Bronchial epithelial cell (primary cell): Measurements from ENCODE around the gene RFPL3. TPM values are rescaled to one million over a fixed set of nuclear protein-coding genes. Genes with fewer than 3 reads are reported as not detected.
"Not testable (repeated sequence)": the region's sequence is repeated elsewhere in the genome, so short reads cannot be mapped to it uniquely, and the experiment has no call there.

Experiments used
- DNase-seq: peaks from one replicate; pipeline ENCODE4 v3.0.0-alpha.2; 2010; ENCODE audit warnings: low read depth
- FAIRE-seq: peaks from 2 replicates; lab custom pipeline; 2011; peaks lifted over from hg19 to GRCh38; lab: Jason Lieb, UNC
- H3K27me3 ChIP-seq: 2 replicates; pipeline ENCODE4 v1.5.1; 2011; ENCODE audit warnings: low read length; ENCODE audit not compliant: control insufficient read depth, insufficient read depth
- H3K36me3 ChIP-seq: 2 replicates; pipeline ENCODE4 v1.5.1; 2011; ENCODE audit warnings: low read length; ENCODE audit not compliant: control insufficient read depth, insufficient read depth
- H3K4me3 ChIP-seq: 2 replicates; pipeline ENCODE4 v1.5.1; 2011; ENCODE audit warnings: mild to moderate bottlenecking, low read depth, low read length, control low read depth
- total RNA-seq: library from RNA; depleted of rRNA; stranded (reverse); fragments of >200 nt; gene quantifications from 2 replicates; pipeline ENCODE4 v1.2.1, GENCODE V29; 2014
- TF ChIP-seq, protein P1 (sequence below): IDR thresholded peaks from 2 replicates; pipeline ENCODE4 v1.5.1; 2011; ENCODE audit warnings: mild to moderate bottlenecking, moderate library complexity, low read length, control low read depth, inconsistent platforms; ENCODE audit not compliant: insufficient read depth, severe bottlenecking

The RFPL3 gene
- total RNA-seq, 1 donor from 2014 or later, result not detected

GRCh38 chr22:32341122-32341740 lies 16.4 kb upstream of the RFPL3 start:
- FAIRE-seq, result no peak
- Histone ChIP-seq H3K36me3 (no peaks in the 10 kb centered on the region), H3K4me3 (no peak overlapping the region), H3K27me3 (peaks cover 3% of the 10 kb centered on the region)
- TF ChIP-seq, protein P1, sequence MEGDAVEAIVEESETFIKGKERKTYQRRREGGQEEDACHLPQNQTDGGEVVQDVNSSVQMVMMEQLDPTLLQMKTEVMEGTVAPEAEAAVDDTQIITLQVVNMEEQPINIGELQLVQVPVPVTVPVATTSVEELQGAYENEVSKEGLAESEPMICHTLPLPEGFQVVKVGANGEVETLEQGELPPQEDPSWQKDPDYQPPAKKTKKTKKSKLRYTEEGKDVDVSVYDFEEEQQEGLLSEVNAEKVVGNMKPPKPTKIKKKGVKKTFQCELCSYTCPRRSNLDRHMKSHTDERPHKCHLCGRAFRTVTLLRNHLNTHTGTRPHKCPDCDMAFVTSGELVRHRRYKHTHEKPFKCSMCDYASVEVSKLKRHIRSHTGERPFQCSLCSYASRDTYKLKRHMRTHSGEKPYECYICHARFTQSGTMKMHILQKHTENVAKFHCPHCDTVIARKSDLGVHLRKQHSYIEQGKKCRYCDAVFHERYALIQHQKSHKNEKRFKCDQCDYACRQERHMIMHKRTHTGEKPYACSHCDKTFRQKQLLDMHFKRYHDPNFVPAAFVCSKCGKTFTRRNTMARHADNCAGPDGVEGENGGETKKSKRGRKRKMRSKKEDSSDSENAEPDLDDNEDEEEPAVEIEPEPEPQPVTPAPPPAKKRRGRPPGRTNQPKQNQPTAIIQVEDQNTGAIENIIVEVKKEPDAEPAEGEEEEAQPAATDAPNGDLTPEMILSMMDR, result no peak
- DNase-seq, result no peak

DNA sequence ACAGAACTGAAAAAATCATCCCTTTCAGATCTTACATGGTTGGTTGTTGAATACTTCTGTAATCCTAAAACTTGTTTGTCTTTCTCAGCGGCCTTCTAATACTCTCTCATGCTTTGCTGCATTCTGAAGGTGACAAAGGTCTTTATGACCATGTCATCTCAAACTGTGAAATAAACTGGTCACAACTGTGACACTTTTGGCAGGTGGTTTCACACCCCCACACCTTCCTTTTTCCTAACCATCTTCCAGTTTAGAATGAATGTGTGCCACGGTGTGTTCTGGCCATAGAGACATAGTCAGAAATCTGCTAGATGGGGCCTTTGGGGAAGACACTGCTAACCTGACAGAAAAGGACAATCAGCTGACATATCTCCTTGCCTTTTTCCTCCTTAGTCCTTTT lies 14.7 kb upstream of the RFPL3 start:
- FAIRE-seq (no peak), DNase-seq (no peak)
- TF ChIP-seq, protein P1, result no peak
- H3K27me3 ChIP-seq, result peaks cover 3% of the 10 kb centered on the region
- H3K4me3 ChIP-seq, result no peak overlapping the region
- no peaks in the 10 kb centered on the region for H3K36me3 ChIP-seq

- no peak overlapping the region for H3K4me3 ChIP-seq
- DNase-seq (no peak), FAIRE-seq (no peak)
- H3K27me3 ChIP-seq, result peaks cover 3% of the 10 kb centered on the region
- H3K36me3 ChIP-seq, result no peaks in the 10 kb centered on the region
- TF ChIP-seq, protein P1, result no peak
Observed at GRCh38 chr22:32343941-32344340, 13.7 kb upstream of the RFPL3 start.

DNA sequence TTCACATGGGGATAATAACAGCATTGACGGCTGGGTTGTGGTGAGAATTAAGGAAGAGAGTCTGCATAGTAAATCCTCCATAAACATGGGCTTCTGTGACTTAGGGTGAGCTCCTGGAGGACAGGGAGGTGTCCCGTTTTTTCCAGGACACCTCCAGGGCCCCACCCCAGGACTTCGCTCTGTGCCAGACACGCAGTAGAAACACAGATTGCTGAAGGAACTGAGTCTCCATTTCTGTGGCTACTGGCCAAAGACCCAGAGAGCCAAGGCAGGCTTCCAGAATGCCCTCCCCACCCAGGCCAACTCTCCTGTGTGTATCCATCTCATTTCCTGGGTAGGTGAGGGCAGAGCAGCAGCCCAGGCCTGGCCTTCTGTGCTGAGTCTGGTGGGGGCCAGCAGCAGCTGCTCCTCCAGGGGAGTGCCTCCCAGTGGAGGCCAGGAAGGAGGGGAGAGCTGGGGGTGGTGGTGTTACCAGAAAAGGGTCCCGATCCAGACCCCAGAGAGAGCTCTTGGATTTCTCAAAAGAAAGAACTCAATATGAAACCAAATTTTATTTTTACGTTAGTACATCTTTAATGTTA lies 9.5 kb upstream of the RFPL3 start:
- DNase-seq (no peak), FAIRE-seq (no peak)
- no peaks in the 10 kb centered on the region for H3K27me3 ChIP-seq
- H3K4me3 ChIP-seq, result no peak overlapping the region
- no peaks in the 10 kb centered on the region for H3K36me3 ChIP-seq
- TF ChIP-seq, protein P1, result no peak

GRCh38 chr22:32351875-32352274 lies 5.8 kb upstream of the RFPL3 start:
- H3K4me3 ChIP-seq, FAIRE-seq, H3K36me3 ChIP-seq, H3K27me3 ChIP-seq, DNase-seq: not testable (repeated sequence)

DNA sequence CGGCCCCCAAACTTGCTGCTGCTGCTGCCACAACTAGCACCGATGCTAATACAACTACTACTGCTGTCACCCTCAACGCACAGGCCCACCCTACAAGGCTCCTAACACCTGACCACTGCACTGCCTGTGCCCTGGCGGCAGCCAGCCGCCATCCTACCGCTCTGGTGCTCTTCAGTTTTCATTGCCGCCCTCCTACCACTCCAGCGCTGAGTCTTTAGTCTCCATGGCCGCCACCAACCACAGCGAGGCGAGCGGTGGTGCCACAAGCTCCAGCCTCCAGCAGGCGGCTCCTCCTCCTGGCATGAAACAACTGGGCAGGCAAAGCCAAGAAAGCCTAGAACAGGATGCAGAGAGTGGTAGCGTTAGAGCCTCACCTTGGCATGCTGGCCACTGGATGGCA lies 5.0 kb upstream of the RFPL3 start:
- TF ChIP-seq, protein P1, result no peak
- DNase-seq, result no peak
- FAIRE-seq, result no peak
- Histone ChIP-seq H3K27me3 (no peaks in the 10 kb centered on the region), H3K36me3 (no peaks in the 10 kb centered on the region), H3K4me3 (no peak overlapping the region)
